ENCODE measurements around the gene STEEP1.

Gene STEEP1

GRCh38 chrX:119489212-119490074, 75.8 kb downstream of the STEEP1 start:
- DNase-seq (ENCODE audit: low read depth in 2 of 3, low spot score in 2 of 3) = no peak

- no peak for DNase-seq (ENCODE audit: low read depth in 2 of 3, low spot score in 2 of 3)
These were observed 76.5 kb downstream of the STEEP1 start for GRCh38 chrX:119488749-119489148.
